ENCODE data around the gene C1QTNF1. TPM values are rescaled to one million over a fixed set of nuclear protein-coding genes. Genes with fewer than 3 reads are reported as not detected.

Gene C1QTNF1
- total and polyA plus RNA-seq, 2 donors (not counting 1 experiment from before 2014, with no cell fraction given): not detected

DNA sequence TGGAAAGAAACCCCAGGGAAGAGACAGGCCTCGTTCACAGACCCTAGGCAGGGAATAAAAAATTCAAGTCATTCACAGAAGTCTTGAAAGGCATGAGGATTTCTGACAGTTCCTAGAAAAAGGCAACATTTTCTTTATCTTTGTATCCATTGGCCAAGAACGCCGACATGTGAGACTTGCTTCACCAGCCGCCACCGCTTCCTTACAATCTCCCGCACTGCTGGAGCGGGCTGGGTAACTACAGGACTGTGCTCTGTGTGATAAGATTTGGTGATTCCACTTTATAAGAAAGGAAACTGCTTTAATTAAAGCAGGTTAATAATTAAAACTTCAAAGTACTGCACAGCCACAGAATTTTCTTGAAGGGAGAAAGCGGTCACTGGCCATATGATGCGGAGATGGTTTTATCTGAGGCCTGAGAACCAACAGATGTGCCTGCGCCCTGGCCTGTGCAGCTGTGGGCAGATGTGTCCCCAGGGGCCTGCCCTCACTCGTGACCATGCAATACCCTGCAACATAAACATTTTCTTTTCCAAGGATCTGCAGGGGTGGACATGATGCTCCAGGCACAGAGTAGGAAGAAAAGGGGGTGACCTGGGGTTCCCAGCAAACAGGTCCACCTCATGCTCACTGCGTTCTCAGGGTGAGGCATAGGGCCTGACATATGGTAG lies 31.3 kb upstream of the C1QTNF1 start:
- Histone ChIP-seq H3K4me1 (ENCODE audit: control insufficient read depth in 2 of 2, insufficient read depth in 2 of 2, low read length in 2 of 2) (no peaks in the 10 kb centered on the region), H3K27ac (ENCODE audit: low read length in 2 of 2) (no peak overlapping the region), H3K27me3 (replicated peaks in 1 of 4; ENCODE audit: control extremely low read depth in 1 of 4, control insufficient read depth in 3 of 4, insufficient read depth in 4 of 4, low read length in 3 of 4) (no peaks in the 10 kb centered on the region), H3K4me3 (ENCODE audit: control extremely low read depth in 1 of 5, extremely low read depth in 1 of 5, insufficient read depth in 1 of 5, low read depth in 2 of 5, low read length in 4 of 5) (no peak overlapping the region), H4K20me1 (ENCODE audit: control insufficient read depth, insufficient read depth, low read length, poor library complexity, severe bottlenecking) (peaks cover 41% of the 10 kb centered on the region), H3K9me3 (ENCODE audit: control extremely low read depth in 1 of 3, control insufficient read depth in 2 of 3, insufficient read depth in 1 of 3, low read length in 2 of 3) (no peaks in the 10 kb centered on the region), H3K4me2 (replicated peaks; ENCODE audit: low read depth, low read length, poor library complexity, severe bottlenecking) (no peak overlapping the region), H3K36me3 (replicated peaks in 1 of 2; ENCODE audit: control extremely low read depth in 1 of 2, control insufficient read depth in 1 of 2, extremely low read depth in 1 of 2, insufficient read depth in 2 of 2, low read length in 1 of 2) (peaks cover 0 to 55% of the 10 kb centered on the region in 2 experiments), H3K9ac (ENCODE audit: low read length) (no peak overlapping the region), H3K79me2 (ENCODE audit: control insufficient read depth, insufficient read depth, low read length) (peaks cover 7% of the 10 kb centered on the region), H2AFZ (ENCODE audit: insufficient read depth, low read depth, low read length, poor library complexity, severe bottlenecking) (no peak overlapping the region)
- Mint-ChIP-seq H3K27ac (no peak overlapping the region), H3K4me3 (no peak overlapping the region), H3K9me3 (ENCODE audit: insufficient read depth) (no peaks in the 10 kb centered on the region), H3K4me1 (peaks cover 3% of the 10 kb centered on the region), H3K27me3 (no peaks in the 10 kb centered on the region)
- CTCF ChIA-PET: interaction anchor here (1.3 to 1.5 kb wide), 3 partner anchors 10 to 33 kb away, joined by 3 to 5 read pairs (median 4); no protein-coding TSS in a partner anchor
- WGBS (ENCODE audit: insufficient coverage): 88% methylated on average over 6 of the region's 12 CpGs
- TF ChIP-seq EZH2 (IDR thresholded peaks at IDR 0.05; ENCODE audit: borderline replicate concordance, insufficient read depth, low read depth, low read length, poor library complexity, severe bottlenecking): no peak
- TF ChIP-seq, protein P1, sequence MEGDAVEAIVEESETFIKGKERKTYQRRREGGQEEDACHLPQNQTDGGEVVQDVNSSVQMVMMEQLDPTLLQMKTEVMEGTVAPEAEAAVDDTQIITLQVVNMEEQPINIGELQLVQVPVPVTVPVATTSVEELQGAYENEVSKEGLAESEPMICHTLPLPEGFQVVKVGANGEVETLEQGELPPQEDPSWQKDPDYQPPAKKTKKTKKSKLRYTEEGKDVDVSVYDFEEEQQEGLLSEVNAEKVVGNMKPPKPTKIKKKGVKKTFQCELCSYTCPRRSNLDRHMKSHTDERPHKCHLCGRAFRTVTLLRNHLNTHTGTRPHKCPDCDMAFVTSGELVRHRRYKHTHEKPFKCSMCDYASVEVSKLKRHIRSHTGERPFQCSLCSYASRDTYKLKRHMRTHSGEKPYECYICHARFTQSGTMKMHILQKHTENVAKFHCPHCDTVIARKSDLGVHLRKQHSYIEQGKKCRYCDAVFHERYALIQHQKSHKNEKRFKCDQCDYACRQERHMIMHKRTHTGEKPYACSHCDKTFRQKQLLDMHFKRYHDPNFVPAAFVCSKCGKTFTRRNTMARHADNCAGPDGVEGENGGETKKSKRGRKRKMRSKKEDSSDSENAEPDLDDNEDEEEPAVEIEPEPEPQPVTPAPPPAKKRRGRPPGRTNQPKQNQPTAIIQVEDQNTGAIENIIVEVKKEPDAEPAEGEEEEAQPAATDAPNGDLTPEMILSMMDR (IDR thresholded peaks at IDR 0.05): no peak
- POLR2A ChIA-PET: no interaction called here
- no peak for ATAC-seq (ENCODE audit: low read depth)
- no peak for DNase-seq
- intact Hi-C loops (cut with micrococcal nuclease): loop anchor here (10.0 kb wide), 1 partner anchor 52 kb away; no protein-coding TSS in a partner anchor

DNA sequence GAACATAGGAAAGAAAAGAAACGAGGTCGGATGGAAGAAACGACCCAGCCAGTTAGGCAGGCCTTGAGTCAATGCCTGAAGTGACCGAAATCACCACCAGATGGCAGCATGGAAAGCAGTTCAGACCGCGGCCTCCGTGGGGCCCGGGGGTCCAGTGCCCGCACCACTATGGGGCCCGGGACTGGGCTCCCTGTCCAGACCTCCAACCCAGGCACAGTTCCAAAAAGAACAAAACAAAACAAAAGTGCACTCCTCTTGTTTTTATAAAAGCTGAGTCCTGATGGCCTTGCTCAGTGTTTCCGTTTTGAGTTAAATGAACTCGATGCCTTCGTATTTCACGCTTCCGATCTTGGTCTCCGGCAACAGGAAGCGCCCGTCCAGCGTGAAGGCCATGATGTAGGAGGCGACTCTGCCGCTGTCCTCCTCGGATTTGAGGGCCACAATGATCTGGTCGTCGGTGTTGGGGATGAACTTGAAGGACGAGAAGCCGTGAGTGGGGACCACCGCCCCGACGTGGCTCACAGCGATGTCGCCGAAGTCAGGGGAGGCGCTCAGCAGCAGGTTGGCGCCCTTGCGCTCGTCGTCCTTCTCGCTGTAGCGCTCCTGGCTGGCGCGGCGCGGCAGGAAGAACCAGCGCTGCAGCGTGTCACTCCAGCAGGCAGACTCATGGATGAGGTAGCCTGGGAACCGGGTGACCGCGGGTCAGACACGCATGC lies 30.6 kb upstream of the C1QTNF1 start:
- H3K27me3 Mint-ChIP-seq: no peaks in the 10 kb centered on the region
- intact Hi-C loops (cut with micrococcal nuclease): loop anchor here (10.0 kb wide), 1 partner anchor 51 kb away; no protein-coding TSS in a partner anchor
- H3K27me3 ChIP-seq (replicated peaks in 1 of 4; ENCODE audit: control extremely low read depth in 1 of 4, control insufficient read depth in 3 of 4, insufficient read depth in 4 of 4, low read length in 3 of 4): no peaks in the 10 kb centered on the region
- no peak overlapping the region for H3K27ac ChIP-seq (ENCODE audit: low read length in 2 of 2)
- TF ChIP-seq, protein P1 (IDR thresholded peaks at IDR 0.05): peak; percentile 85
- TF ChIP-seq EZH2 (IDR thresholded peaks at IDR 0.05; ENCODE audit: borderline replicate concordance, insufficient read depth, low read depth, low read length, poor library complexity, severe bottlenecking): no peak
- H3K27ac Mint-ChIP-seq: no peak overlapping the region
- no peak overlapping the region for H3K9ac ChIP-seq (ENCODE audit: low read length)
- no peak overlapping the region for H2AFZ ChIP-seq (ENCODE audit: insufficient read depth, low read depth, low read length, poor library complexity, severe bottlenecking)
- peaks cover 48% of the 10 kb centered on the region for H4K20me1 ChIP-seq (ENCODE audit: control insufficient read depth, insufficient read depth, low read length, poor library complexity, severe bottlenecking)
- peak; percentile 62 for DNase-seq
- no peak overlapping the region for H3K4me2 ChIP-seq (replicated peaks; ENCODE audit: low read depth, low read length, poor library complexity, severe bottlenecking)
- no peaks in the 10 kb centered on the region for H3K4me1 ChIP-seq (ENCODE audit: control insufficient read depth in 2 of 2, insufficient read depth in 2 of 2, low read length in 2 of 2)
- no peak overlapping the region for H3K4me3 Mint-ChIP-seq
- 81% methylated on average over 49 of the region's 49 CpGs for WGBS (ENCODE audit: insufficient coverage)
- H3K9me3 ChIP-seq (ENCODE audit: control extremely low read depth in 1 of 3, control insufficient read depth in 2 of 3, insufficient read depth in 1 of 3, low read length in 2 of 3): no peaks in the 10 kb centered on the region
- no peaks in the 10 kb centered on the region for H3K9me3 Mint-ChIP-seq (ENCODE audit: insufficient read depth)
- peaks cover 0 to 61% of the 10 kb centered on the region in 2 experiments for H3K36me3 ChIP-seq (replicated peaks in 1 of 2; ENCODE audit: control extremely low read depth in 1 of 2, control insufficient read depth in 1 of 2, extremely low read depth in 1 of 2, insufficient read depth in 2 of 2, low read length in 1 of 2)
- H3K4me1 Mint-ChIP-seq: peaks cover 3% of the 10 kb centered on the region
- ChIA-PET CTCF (interaction anchor here (1.3 to 1.5 kb wide), 3 partner anchors 10 to 33 kb away, joined by 3 to 5 read pairs (median 4); no protein-coding TSS in a partner anchor), POLR2A (no interaction called here)
- H3K79me2 ChIP-seq (ENCODE audit: control insufficient read depth, insufficient read depth, low read length): peaks cover 7% of the 10 kb centered on the region
- peak; percentile 65 for ATAC-seq (ENCODE audit: low read depth)
- no peak overlapping the region for H3K4me3 ChIP-seq (ENCODE audit: control extremely low read depth in 1 of 5, extremely low read depth in 1 of 5, insufficient read depth in 1 of 5, low read depth in 2 of 5, low read length in 4 of 5)

Measured in B cell (primary cell).